Neural progenitor cell (in vitro differentiated cells): ENCODE data around the gene MRPL16.

ENCODE experiments used
- CTCF ChIP-seq: fragments of 200-600 bp; sonication (generic); IDR thresholded peaks from 2 replicates; pipeline ENCODE4 v1.5.1; 2017; ENCODE audit warnings: antibody characterized with exemption, mild to moderate bottlenecking
- EZH2 ChIP-seq: fragments of 200-600 bp; sonication (generic); IDR thresholded peaks from 2 replicates; pipeline ENCODE4 v1.6.1; 2017; ENCODE audit warnings: antibody characterized with exemption, mild to moderate bottlenecking, moderate library complexity
- EZH2phosphoT487 ChIP-seq: fragments of 200-600 bp; sonication (generic); IDR thresholded peaks from 2 replicates; pipeline ENCODE4 v1.6.1; 2017; ENCODE audit warnings: antibody characterized with exemption

DNA sequence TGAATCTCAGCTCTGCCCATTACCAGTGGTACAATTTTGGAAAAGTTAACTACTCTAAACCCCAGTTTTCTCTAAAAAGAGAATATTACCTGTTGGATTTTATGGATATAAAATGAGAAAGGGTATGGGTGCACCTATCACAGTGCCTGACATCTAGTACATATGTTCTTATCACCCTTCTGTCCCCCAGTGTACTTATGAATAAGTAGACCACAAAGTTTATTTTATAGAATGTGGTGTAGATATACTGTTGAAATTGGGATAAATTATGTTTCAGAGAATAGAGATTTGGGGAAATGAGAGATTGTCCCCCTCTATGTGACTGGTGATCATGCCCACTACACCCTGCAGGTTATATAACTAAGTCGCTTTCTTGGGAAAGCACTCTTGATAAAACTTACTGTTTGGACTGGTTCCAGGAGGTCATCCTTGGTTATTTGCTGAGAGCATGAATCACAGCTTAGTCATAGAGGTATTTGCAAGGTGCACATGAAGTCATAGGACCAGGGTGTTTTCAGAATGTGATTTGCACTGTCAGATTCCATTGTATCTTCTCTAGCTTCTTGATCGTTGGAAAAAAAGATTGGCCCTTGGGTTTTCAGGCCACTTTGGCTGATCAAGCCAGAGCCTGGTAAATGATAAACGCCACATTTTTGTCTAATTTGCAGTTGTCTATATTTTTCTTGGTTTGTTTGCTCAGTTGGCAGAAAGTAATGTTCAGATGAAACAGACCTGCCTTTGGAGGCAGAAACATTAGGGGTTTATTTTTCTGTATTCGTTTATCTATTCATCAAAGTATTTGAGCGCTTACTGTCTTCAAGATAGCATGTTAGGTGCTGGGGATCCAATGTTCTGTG, 34.1 kb downstream of the MRPL16 start:
- TF ChIP-seq CTCF (no peak), EZH2 (no peak), EZH2phosphoT487 (no peak)
